Activated CD8-positive, alpha-beta memory T cell treated with anti-CD3 and anti-CD28 coated beads for 24 hours (primary cell): ENCODE measurements around the gene AGRP.
A peak's percentile ranks its signal among the peaks of the same experiment; 100 is the strongest.
"Not testable (repeated sequence)": the region's sequence is repeated elsewhere in the genome, so short reads cannot be mapped to it uniquely, and the experiment has no call there.

Source experiments
- DNase-seq: peaks from one replicate; pipeline ENCODE4 v3.0.0-alpha.2; 2020

Gene AGRP

DNA sequence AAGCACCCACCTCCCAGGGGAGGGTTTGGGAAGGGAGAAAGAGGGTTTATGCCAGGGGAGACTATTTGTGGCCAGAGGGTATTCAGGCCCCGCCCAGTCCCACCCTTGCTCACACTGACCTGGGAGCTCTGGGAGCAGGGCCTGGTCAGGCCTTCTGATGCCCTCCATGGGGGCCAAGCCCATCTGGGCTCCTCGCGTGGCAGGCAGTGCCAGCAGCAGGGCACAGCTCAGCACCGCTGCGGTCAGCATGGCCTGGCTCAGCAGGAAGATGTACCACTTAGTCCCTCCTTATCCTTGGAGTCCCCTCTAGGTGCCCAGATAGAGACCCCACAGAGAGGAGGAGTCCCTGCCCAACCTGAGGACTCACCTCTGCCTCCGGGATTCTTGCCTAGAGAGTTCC, at the start of gene AGRP:
TSS of gene AGRP (minus strand) at position 398 of the 400 bp plus-strand sequence. CDS start at position 249, 149 bp downstream.
- no peak for DNase-seq

DNA sequence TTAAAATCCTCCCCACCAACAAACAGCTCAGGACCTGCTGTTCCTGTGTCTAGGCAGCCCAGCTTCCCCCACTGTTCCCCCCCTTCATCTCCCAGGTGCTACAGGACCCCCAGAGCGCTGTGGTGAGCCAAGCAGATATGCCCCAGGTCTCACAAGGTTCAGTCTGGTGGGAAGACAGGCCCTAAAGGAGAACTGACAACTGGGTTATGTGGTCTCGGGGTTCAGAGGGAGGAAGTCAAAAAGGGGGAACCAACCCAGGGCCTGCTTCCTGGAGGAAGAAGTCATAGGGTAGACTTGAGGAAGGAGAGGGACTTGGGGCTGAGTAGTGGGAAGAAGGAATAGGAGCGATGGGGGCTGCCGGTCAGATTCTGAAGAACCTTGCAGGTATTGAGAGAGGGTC, 47.9 kb upstream of the AGRP start:
- no peak for DNase-seq

GRCh38 chr16:67530013-67530939, 46.9 kb upstream of the AGRP start:
- DNase-seq, result no peak

GRCh38 chr16:67529582-67530012, 46.2 kb upstream of the AGRP start:
- DNase-seq, result no peak

GRCh38 chr16:67528870-67529581, 45.7 kb upstream of the AGRP start:
- DNase-seq, result peak; percentile 74

GRCh38 chr16:67528222-67528869, 45.0 kb upstream of the AGRP start, which contains the start of gene RIPOR1:
Gene RIPOR1, plus strand, starts transcription at chr16:67528829. Its CDS starts 9,618 bp downstream, at chr16:67538447.
- peak; percentile 71 for DNase-seq

- no peak for DNase-seq
Observed at GRCh38 chr16:67526149-67526791, 42.9 kb upstream of the AGRP start.

GRCh38 chr16:67525176-67525860, 42.0 kb upstream of the AGRP start:
- DNase-seq, result no peak

GRCh38 chr16:67521095-67521804, 37.9 kb upstream of the AGRP start:
- DNase-seq, result peak; percentile 99

GRCh38 chr16:67519242-67519641, 35.9 kb upstream of the AGRP start:
- DNase-seq, result no peak

- no peak for DNase-seq
Observed at GRCh38 chr16:67518676-67519075, 35.3 kb upstream of the AGRP start.

DNA sequence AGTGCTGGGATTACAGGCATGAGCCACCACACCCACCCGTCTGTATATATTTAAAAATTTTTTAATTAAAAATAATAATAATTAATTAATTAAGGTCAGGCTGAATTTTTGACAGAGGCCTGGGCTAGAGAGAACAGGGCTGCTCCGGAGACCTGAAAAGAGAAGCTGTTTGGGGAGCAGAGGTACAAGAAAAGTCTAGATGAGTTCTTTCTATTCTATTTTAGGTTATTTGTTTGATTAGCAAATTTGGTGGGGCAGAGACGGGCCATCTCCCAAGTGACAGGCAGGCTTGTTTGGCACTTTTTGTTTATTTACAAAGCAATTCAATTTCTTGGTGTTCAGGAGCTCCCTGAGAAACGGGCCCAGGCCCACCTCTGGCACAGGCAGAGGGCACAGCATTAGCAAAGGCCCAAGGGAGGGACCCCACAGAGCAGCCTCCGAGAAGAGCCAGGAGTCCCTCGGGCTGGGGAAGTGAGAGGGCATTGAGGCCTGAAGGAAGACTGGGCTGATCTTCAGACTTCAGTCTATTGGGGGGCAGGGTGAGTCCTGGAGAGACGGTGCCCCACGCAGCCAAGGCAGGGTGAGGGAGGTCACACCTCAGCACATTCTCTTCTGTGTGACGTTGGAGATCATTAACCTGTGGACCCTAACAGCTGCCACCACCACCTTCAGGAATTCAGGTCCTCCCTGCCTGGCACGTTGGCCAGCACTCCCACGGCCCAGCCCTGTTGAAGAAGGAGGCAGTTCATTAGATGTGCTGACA, 34.5 kb upstream of the AGRP start:
- no peak for DNase-seq

GRCh38 chr16:67517155-67517445, 33.8 kb upstream of the AGRP start:
- DNase-seq, result no peak

DNA sequence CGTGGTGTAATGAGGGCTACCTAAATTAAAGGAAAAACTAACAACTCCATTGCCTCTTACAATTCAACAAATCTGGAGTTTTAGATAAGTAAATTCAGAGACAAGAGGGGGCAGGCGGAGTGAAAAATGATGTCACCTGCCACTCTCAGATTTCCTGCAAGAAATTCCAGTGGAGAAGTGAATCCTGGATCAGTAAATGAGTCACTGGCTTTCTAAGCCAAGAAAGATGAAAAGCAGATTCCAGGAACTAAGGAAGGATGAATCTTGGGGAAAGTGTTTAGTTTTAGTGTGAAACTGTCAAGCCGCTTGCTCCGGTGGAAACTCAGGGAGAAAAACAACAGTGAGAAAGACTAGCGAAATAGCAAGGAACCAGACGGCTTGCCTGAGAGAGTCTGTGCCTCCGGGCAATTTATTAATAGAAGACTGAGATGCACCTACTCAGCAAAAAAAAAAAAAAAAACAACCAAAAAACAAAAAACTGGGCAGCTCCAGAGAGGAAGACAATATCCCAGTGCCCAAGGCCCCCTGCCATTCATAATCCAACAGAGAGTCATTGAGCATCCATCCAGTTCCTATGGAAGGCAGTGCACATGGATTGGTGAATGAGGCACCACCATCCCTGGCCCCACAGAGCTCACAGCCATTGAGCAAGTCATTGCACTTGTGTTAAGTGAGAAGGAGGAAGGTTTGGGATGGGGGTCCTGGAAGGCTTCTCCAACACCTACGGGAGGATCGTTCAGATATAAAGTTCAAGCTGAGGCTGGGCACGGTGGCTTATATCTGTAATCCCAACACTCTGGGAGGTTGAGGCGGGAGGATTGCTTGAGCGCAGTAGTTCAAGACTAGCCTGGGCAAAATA, 33.2 kb upstream of the AGRP start:
- no peak for DNase-seq

GRCh38 chr16:67514382-67514828, 31.1 kb upstream of the AGRP start:
- peak; percentile 86 for DNase-seq

DNA sequence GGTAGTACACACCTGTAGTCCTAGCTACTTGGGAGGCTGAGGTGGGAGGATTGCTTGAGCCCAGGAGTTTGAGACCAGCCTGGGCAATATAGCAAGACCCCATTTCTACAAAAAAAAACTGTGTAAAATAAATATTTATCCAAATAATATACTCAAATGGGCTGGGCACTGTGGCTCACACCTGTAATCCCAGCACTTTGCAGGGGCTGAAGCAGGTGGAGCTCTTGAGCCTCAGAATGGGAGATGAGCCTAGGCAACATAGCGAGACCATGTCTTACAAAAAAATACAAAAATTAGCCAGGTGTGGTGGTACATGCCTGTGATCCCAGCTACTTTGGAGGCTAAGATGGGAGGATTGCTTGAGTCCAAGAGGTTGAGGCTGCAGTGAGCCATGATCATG, 30.5 kb upstream of the AGRP start:
- not testable (repeated sequence) for DNase-seq

- DNase-seq, result no peak
Observed at GRCh38 chr16:67509016-67509415, 25.7 kb upstream of the AGRP start.

- DNase-seq, result no peak
Observed at GRCh38 chr16:67506468-67506867, 23.1 kb upstream of the AGRP start.
